Measurements from ENCODE around the gene TIMD4. TPM values are rescaled to one million over a fixed set of nuclear protein-coding genes. Genes with fewer than 3 reads are reported as not detected.

TIMD4 gene
- total RNA-seq, 1 donor from 2014 or later: not detected

DNA sequence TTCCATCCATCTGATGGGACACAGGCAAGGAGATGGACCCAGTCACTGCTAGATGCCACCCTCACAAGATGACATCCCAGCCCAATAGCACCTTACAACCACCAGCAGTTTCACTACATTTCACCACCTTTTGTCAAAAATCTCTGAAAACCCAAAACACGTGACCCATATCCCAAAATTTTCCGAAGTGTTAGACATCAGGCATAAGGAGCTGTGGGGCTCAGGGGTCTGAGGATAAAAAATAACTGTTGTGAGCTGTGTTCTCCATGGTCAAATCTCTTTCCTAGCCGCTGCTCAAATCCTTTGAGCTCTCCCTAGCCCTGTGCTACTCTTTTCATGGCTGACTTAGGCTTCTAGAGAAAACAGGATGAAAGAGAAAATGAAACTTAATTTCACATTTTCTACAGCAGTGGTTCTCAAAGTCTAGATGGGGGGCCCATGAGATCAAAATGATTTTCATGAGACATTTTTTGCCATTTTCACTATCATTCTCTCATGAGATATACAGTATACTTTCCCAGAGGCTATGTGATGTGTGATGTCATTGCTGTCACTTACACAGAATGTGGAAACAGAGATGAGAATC lies 40.7 kb downstream of the TIMD4 start:
- H3K4me3 Mint-ChIP-seq (ENCODE audit: low read depth): no peak overlapping the region
- no peaks in the 10 kb centered on the region for H3K9me3 Mint-ChIP-seq (ENCODE audit: low read depth)
- TF ChIP-seq, protein P1, sequence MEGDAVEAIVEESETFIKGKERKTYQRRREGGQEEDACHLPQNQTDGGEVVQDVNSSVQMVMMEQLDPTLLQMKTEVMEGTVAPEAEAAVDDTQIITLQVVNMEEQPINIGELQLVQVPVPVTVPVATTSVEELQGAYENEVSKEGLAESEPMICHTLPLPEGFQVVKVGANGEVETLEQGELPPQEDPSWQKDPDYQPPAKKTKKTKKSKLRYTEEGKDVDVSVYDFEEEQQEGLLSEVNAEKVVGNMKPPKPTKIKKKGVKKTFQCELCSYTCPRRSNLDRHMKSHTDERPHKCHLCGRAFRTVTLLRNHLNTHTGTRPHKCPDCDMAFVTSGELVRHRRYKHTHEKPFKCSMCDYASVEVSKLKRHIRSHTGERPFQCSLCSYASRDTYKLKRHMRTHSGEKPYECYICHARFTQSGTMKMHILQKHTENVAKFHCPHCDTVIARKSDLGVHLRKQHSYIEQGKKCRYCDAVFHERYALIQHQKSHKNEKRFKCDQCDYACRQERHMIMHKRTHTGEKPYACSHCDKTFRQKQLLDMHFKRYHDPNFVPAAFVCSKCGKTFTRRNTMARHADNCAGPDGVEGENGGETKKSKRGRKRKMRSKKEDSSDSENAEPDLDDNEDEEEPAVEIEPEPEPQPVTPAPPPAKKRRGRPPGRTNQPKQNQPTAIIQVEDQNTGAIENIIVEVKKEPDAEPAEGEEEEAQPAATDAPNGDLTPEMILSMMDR (IDR thresholded peaks at IDR 0.05; ENCODE audit: unreplicated experiment): no peak
- H3K36me3 Mint-ChIP-seq (ENCODE audit: insufficient read depth): no peaks in the 10 kb centered on the region
- DNase-seq (ENCODE audit: low spot score, unreplicated experiment): no peak
- H3K27me3 Mint-ChIP-seq: peaks cover 1% of the 10 kb centered on the region
- H3K4me1 Mint-ChIP-seq (ENCODE audit: low read depth): peaks cover 16% of the 10 kb centered on the region
- H3K27ac Mint-ChIP-seq: no peak overlapping the region

DNA sequence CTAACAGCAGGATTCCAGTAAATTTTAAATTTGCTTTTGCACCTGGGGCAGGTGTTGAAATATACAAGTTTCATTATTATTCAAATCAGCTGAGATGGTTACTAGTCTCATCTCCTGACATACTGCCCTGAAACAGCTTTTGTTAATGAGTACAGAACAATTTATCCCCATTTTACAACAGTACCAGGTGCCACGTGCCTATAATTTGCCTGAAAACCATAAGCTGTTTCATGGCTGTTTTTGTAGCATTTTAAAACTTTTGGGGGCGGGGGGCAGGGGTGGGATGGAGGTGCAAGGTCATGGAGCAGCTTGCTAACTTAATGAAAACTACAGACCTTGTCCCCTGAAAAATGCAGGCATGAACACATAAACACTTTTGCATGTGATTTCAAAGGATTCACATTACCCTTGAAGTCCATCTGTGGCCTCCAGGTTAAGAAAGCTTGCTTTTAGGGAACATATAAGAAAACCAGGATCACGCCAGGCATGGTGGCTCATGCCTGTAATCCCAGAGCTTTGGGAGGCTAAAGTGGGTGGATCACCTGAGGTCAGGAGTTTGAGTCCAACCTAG lies 42.1 kb downstream of the TIMD4 start:
- Mint-ChIP-seq H3K4me1 (ENCODE audit: low read depth) (peaks cover 16% of the 10 kb centered on the region), H3K9me3 (ENCODE audit: low read depth) (no peaks in the 10 kb centered on the region), H3K36me3 (ENCODE audit: insufficient read depth) (no peaks in the 10 kb centered on the region), H3K4me3 (ENCODE audit: low read depth) (no peak overlapping the region), H3K27ac (no peak overlapping the region), H3K27me3 (no peaks in the 10 kb centered on the region)
- TF ChIP-seq, protein P1 (IDR thresholded peaks at IDR 0.05; ENCODE audit: unreplicated experiment): no peak
- no peak for DNase-seq (ENCODE audit: low spot score, unreplicated experiment)

DNA sequence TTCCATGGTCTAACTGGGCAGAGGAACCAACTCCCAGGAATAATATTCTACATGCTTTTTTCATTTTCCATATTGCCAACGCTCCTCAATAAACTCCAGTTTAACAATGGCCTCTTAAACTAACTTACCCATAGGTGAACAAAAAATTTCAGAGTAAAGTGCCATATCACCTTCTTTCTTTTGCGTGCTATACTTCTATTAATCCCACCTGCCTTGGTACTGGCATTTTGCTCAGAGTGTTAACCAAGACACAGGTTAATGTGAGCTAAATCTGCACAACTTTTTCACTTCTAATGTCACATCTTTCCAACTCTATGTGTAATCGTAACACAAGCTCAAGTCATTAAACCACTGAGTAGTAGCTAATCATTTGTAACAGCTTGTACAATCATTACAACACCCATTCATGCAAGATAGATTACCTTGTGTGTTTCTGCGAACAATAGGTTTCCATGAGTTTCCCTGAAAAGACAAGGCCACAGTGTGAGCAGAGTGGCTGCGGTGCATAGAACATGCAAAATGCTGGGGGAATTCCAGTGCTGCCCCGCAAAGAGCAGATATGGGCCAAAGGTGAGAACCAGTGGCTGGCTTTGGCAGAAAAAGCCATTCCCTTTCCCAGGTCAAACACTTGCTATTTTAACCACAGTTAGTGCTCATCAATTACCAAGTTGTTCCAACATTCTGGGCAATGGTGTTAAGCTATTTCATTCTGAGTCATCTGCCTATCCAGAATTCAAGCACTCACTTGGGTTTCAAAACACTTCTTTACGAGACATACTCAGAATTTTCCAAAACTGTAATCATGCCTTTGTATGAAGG lies 42.8 kb downstream of the TIMD4 start:
- Mint-ChIP-seq H3K9me3 (ENCODE audit: low read depth) (no peaks in the 10 kb centered on the region), H3K27me3 (no peaks in the 10 kb centered on the region), H3K4me3 (ENCODE audit: low read depth) (no peak overlapping the region), H3K36me3 (ENCODE audit: insufficient read depth) (no peaks in the 10 kb centered on the region), H3K4me1 (ENCODE audit: low read depth) (peaks cover 16% of the 10 kb centered on the region), H3K27ac (peak overlapping the region; percentile 86)
- no peak for DNase-seq (ENCODE audit: low spot score, unreplicated experiment)
- TF ChIP-seq, protein P1 (IDR thresholded peaks at IDR 0.05; ENCODE audit: unreplicated experiment): no peak

DNA sequence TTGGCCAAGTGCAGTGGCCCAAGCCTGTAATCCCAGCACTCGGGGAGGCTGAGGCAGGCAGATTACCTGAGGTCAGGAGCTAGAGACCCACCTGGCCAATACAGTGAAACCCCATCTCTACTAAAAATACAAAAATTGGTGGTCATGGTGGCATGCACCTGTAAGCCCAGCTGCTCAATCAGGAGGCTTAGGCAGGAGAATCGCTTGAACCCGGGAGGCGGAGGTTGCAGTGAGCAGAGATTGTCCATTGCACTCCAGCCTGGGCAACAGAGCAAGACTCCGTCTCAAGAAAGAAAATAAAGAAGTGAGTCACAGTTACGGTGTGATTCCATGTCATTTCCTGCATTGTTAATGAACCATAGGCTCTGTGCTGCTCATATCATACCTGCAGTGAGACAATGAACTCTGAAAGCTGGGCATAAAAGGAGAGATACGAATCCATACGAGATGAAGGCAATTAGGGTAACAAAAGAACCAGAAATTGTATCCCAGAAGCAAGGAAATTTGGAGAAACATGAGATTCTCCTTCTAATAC lies 44.6 kb downstream of the TIMD4 start:
- Mint-ChIP-seq H3K27me3 (no peaks in the 10 kb centered on the region), H3K4me1 (ENCODE audit: low read depth) (peaks cover 16% of the 10 kb centered on the region), H3K4me3 (ENCODE audit: low read depth) (no peak overlapping the region), H3K27ac (no peak overlapping the region), H3K9me3 (ENCODE audit: low read depth) (no peaks in the 10 kb centered on the region), H3K36me3 (ENCODE audit: insufficient read depth) (no peaks in the 10 kb centered on the region)
- TF ChIP-seq, protein P1 (IDR thresholded peaks at IDR 0.05; ENCODE audit: unreplicated experiment): no peak
- DNase-seq (ENCODE audit: low spot score, unreplicated experiment): no peak

DNA sequence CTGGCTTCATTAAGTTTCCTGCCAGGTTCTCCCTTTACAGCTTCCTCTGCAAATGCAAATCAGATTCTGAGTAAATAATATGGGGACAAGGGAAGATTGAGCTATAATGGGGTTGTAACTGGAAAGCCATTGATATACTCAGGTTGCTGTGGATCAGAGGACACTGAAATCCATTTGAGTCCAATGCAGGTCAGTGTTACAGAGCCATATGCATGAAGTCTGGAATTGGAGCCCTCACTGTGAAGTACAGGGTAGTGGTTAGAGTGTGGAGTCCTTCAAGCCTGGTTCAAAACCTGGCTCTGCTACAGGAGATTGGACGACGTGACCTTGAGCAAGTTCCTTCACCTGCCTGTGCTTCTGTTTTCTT lies 48.7 kb downstream of the TIMD4 start:
- no peak for DNase-seq (ENCODE audit: low spot score, unreplicated experiment)
- Mint-ChIP-seq H3K27me3 (no peaks in the 10 kb centered on the region), H3K4me1 (ENCODE audit: low read depth) (peaks cover 9% of the 10 kb centered on the region), H3K36me3 (ENCODE audit: insufficient read depth) (no peaks in the 10 kb centered on the region), H3K9me3 (ENCODE audit: low read depth) (no peaks in the 10 kb centered on the region), H3K27ac (peak overlapping the region; percentile 70), H3K4me3 (ENCODE audit: low read depth) (no peak overlapping the region)
- TF ChIP-seq, protein P1 (IDR thresholded peaks at IDR 0.05; ENCODE audit: unreplicated experiment): no peak

Measured in progenitor cell of endocrine pancreas (in vitro differentiated cells).